WTC11 (cell line): Measurements from ENCODE around the gene LRFN2. TPM values are rescaled to one million over a fixed set of nuclear protein-coding genes. Genes with fewer than 3 reads are reported as not detected.

ENCODE experiments used
- ATAC-seq: fragments of 200-7000 bp; cut with Tn5 transposase; 2 replicates; pipeline ENCODE4 v1.10.0; 2021; ENCODE audit warnings: mild to moderate bottlenecking, moderate library complexity
- CTCF ChIA-PET: fragments of 300-600 bp; sonication (Branson Sonifier 250); formaldehyde crosslinking; loops from one replicate; lab custom pipeline; 2021; ENCODE audit warnings: antibody characterized with exemption; lab: Charles Lee
- POLR2A ChIA-PET: fragments of 350-600 bp; sonication (Branson Sonifier 250); formaldehyde crosslinking; loops from one replicate; lab custom pipeline; 2021; ENCODE audit warnings: antibody characterized with exemption; lab: Charles Lee
- DNase-seq: peaks from one replicate; pipeline ENCODE4 v3.0.0; 2021; ENCODE audit warnings: low spot score
- H3K27ac Mint-ChIP-seq: 2 replicates; pipeline ENCODE4 v1.8.0; 2021; ENCODE audit warnings: mixed read lengths
- H3K27me3 Mint-ChIP-seq: 2 replicates; pipeline ENCODE4 v1.8.0; 2021; ENCODE audit warnings: low read depth, mild to moderate bottlenecking, moderate library complexity, mixed read lengths
- H3K36me3 Mint-ChIP-seq: 2 replicates; pipeline ENCODE4 v1.8.0; 2021; ENCODE audit warnings: mixed read lengths
- H3K4me1 Mint-ChIP-seq: 2 replicates; pipeline ENCODE4 v1.8.0; 2022; ENCODE audit warnings: mixed read lengths
- H3K4me3 Mint-ChIP-seq: 2 replicates; pipeline ENCODE4 v1.8.0; 2021; ENCODE audit warnings: mild to moderate bottlenecking, moderate library complexity, mixed read lengths
- H3K9me3 Mint-ChIP-seq: 2 replicates; pipeline ENCODE4 v1.8.0; 2021; ENCODE audit warnings: mixed read lengths
- CREM ChIP-seq: sonication (generic); formaldehyde crosslinking; IDR thresholded peaks from 2 replicates; pipeline ENCODE4 v1.8.1; 2022; ENCODE audit warnings: mild to moderate bottlenecking, missing genetic modification reagents, moderate library complexity
- EMX1 ChIP-seq: fragments of 250-450 bp; sonication (Bioruptor Pico); IDR thresholded peaks from 2 replicates; pipeline ENCODE4 v1.8.0; 2021; ENCODE audit warnings: mild to moderate bottlenecking
- ESRRA ChIP-seq: sonication (generic); formaldehyde crosslinking; IDR thresholded peaks from 2 replicates; pipeline ENCODE4 v1.8.1; 2022; ENCODE audit warnings: mild to moderate bottlenecking, missing genetic modification reagents, borderline replicate concordance
- ETV6 ChIP-seq: sonication (generic); formaldehyde crosslinking; IDR thresholded peaks from 2 replicates; pipeline ENCODE4 v1.8.1; 2022; ENCODE audit warnings: mild to moderate bottlenecking, missing genetic modification reagents
- FOXK1 ChIP-seq: sonication (generic); formaldehyde crosslinking; IDR thresholded peaks from 2 replicates; pipeline ENCODE4 v1.8.0; 2022; ENCODE audit warnings: mild to moderate bottlenecking, moderate library complexity, missing genetic modification reagents
- JAZF1 ChIP-seq: fragments of 250-450 bp; sonication (Bioruptor Pico); IDR thresholded peaks from 2 replicates; pipeline ENCODE4 v1.9.0; 2021; ENCODE audit warnings: moderate library complexity, mild to moderate bottlenecking, inconsistent platforms
- MXD4 ChIP-seq: fragments of 250-450 bp; sonication (Bioruptor Pico); IDR thresholded peaks from 2 replicates; pipeline ENCODE4 v1.8.0; 2021; ENCODE audit warnings: mild to moderate bottlenecking, moderate library complexity, borderline replicate concordance
- NFATC4 ChIP-seq: fragments of 250-450 bp; sonication (Bioruptor Pico); IDR thresholded peaks from 2 replicates; pipeline ENCODE4 v1.9.0; 2021; ENCODE audit warnings: mild to moderate bottlenecking
- NR1H2 ChIP-seq: sonication (generic); formaldehyde crosslinking; IDR thresholded peaks from 2 replicates; pipeline ENCODE4 v1.9.0; 2021; ENCODE audit warnings: mild to moderate bottlenecking, moderate library complexity, missing genetic modification reagents
- OVOL2 ChIP-seq: fragments of 250-450 bp; sonication (Bioruptor Pico); IDR thresholded peaks from 2 replicates; pipeline ENCODE4 v1.9.0; 2021; ENCODE audit warnings: mild to moderate bottlenecking, borderline replicate concordance
- SMAD3 ChIP-seq: sonication (generic); formaldehyde crosslinking; IDR thresholded peaks from 2 replicates; pipeline ENCODE4 v1.8.0; 2022; ENCODE audit warnings: missing genetic modification reagents, mild to moderate bottlenecking, borderline replicate concordance
- TCF7 ChIP-seq: sonication (generic); formaldehyde crosslinking; IDR thresholded peaks from 2 replicates; pipeline ENCODE4 v1.8.0; 2022; ENCODE audit warnings: mild to moderate bottlenecking, low read depth, missing genetic modification reagents, moderate library complexity
- TEAD1 ChIP-seq: sonication (generic); formaldehyde crosslinking; IDR thresholded peaks from 2 replicates; pipeline ENCODE4 v1.8.0; 2022; ENCODE audit warnings: mild to moderate bottlenecking, missing genetic modification reagents
- ZNF396 ChIP-seq: fragments of 250-450 bp; sonication (Bioruptor Pico); IDR thresholded peaks from 2 replicates; pipeline ENCODE4 v1.8.0; 2021; ENCODE audit warnings: mild to moderate bottlenecking, moderate library complexity, borderline replicate concordance
- ZNF416 ChIP-seq: fragments of 250-450 bp; sonication (Bioruptor Pico); IDR thresholded peaks from 2 replicates; pipeline ENCODE4 v1.9.0; 2021; ENCODE audit warnings: mild to moderate bottlenecking, inconsistent platforms
- ZNF671 ChIP-seq: fragments of 250-450 bp; sonication (Bioruptor Pico); IDR thresholded peaks from 2 replicates; pipeline ENCODE4 v1.8.0; 2021; ENCODE audit warnings: mild to moderate bottlenecking
- total RNA-seq: library from RNA; stranded (reverse); gene quantifications from 3 replicates; pipeline ENCODE4 v1.2.3, GENCODE V29; 2021
- TF ChIP-seq, protein P1 (sequence below): sonication (generic); formaldehyde crosslinking; IDR thresholded peaks from 2 replicates; pipeline ENCODE4 v1.8.1; 2022; ENCODE audit warnings: missing genetic modification reagents, borderline replicate concordance
- TF ChIP-seq, protein P2 (sequence below): sonication (generic); formaldehyde crosslinking; IDR thresholded peaks from 2 replicates; pipeline ENCODE4 v1.8.0; 2022; ENCODE audit warnings: mild to moderate bottlenecking, missing genetic modification reagents
- TF ChIP-seq, protein P3 (sequence below): sonication (generic); formaldehyde crosslinking; conservative IDR thresholded peaks from 2 replicates; pipeline ENCODE4 v1.8.1; 2023; ENCODE audit warnings: mild to moderate bottlenecking, low read depth, missing genetic modification reagents, moderate library complexity
- TF ChIP-seq, protein P4 (sequence below): sonication (generic); formaldehyde crosslinking; IDR thresholded peaks from 2 replicates; pipeline ENCODE4 v1.8.1; 2022; ENCODE audit warnings: low read depth, missing genetic modification reagents, borderline replicate concordance
- TF ChIP-seq, protein P5 (sequence below): sonication (generic); formaldehyde crosslinking; IDR thresholded peaks from 2 replicates; pipeline ENCODE4 v1.8.1; 2022; ENCODE audit warnings: mild to moderate bottlenecking, moderate library complexity, missing genetic modification reagents
- TF ChIP-seq, protein P6 (sequence below): fragments of 250-450 bp; sonication (Bioruptor Pico); IDR thresholded peaks from 2 replicates; pipeline ENCODE4 v1.9.0; 2021; ENCODE audit warnings: mild to moderate bottlenecking

LRFN2 gene
- total RNA-seq, 1 experiment from 2014 or later, result 1.6 TPM

DNA sequence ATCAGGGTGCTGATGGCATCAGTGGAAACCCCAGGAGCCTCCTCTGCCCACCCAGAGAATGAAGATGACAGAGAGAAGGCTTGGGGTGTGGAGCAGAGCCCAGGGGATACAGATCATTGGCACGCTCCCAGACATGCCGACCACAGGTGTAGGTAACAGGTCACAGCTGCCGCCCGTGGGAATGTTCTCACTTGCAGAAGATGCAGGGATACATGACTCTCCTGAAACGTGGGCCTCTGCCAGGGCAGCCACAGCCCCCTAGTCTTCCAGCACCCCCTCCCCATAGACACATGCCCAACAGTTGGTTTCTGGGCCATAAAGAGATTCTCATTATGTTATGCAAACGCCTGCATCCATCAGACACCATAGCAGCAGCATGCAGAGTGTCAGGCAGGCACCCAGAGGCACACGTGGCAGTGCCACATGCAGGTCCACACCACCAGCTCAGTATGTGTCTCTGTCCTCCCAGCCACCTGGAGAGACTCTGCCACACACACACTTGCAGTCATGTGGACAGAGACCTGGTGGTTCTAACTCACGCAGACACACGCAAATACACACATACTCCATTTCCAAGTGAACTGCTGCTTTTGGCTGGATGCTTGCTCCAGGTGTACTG, 45.5 kb downstream of the LRFN2 start:
- Mint-ChIP-seq H3K27ac (no peak overlapping the region), H3K27me3 (no peaks in the 10 kb centered on the region; the same call in 1 of the 2 replicates), H3K4me3 (no peak overlapping the region), H3K36me3 (no peaks in the 10 kb centered on the region), H3K9me3 (no peaks in the 10 kb centered on the region), H3K4me1 (peaks cover 70% of the 10 kb centered on the region)
- CTCF ChIA-PET, result interaction anchor here (0.8 to 2.0 kb wide), 5 partner anchors 10 to 213 kb away, joined by 3 to 5 read pairs (median 4); no protein-coding TSS in a partner anchor
- no peak for DNase-seq
- POLR2A ChIA-PET, result no interaction called here
- ATAC-seq, result no peak
- TF ChIP-seq ZNF671 (CRISPR knock-in tag) (no peak), OVOL2 (CRISPR knock-in tag) (no peak), NFATC4 (no peak), ZNF396 (CRISPR knock-in tag) (no peak), CREM (CRISPR knock-in tag) (no peak), JAZF1 (CRISPR knock-in tag) (no peak), TEAD1 (no peak), NR1H2 (CRISPR knock-in tag) (no peak)
- TF ChIP-seq, protein P1, sequence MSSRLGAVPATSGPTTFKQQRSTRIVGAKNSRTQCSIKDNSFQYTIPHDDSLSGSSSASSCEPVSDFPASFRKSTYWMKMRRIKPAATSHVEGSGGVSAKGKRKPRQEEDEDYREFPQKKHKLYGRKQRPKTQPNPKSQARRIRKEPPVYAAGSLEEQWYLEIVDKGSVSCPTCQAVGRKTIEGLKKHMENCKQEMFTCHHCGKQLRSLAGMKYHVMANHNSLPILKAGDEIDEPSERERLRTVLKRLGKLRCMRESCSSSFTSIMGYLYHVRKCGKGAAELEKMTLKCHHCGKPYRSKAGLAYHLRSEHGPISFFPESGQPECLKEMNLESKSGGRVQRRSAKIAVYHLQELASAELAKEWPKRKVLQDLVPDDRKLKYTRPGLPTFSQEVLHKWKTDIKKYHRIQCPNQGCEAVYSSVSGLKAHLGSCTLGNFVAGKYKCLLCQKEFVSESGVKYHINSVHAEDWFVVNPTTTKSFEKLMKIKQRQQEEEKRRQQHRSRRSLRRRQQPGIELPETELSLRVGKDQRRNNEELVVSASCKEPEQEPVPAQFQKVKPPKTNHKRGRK (CRISPR knock-in tag), result no peak
- TF ChIP-seq, protein P2, sequence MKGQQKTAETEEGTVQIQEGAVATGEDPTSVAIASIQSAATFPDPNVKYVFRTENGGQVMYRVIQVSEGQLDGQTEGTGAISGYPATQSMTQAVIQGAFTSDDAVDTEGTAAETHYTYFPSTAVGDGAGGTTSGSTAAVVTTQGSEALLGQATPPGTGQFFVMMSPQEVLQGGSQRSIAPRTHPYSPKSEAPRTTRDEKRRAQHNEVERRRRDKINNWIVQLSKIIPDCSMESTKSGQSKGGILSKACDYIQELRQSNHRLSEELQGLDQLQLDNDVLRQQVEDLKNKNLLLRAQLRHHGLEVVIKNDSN, result no peak

DNA sequence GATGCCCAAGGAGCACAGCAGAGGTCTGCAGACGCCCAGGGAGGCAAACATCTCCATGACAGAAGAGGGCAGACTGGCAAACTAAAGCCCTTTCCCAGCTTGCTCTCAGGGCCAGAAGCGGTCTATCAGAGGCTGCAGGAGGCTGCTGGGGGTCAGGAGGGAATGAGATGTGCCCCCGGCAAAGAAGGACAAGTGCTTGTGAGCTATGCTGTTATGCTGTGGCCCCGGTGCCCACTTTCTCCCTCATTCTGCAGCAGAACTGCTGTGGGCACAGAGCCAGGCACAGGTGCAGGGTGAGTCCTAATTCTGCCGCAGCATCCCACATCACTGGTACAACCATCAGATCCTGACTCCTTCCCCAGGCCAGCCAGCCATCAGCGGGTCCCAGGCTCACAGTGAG, 46.4 kb downstream of the LRFN2 start:
- H3K27ac Mint-ChIP-seq, result no peak overlapping the region
- ChIA-PET POLR2A (no interaction called here), CTCF (interaction anchor here (0.8 to 1.4 kb wide), 2 partner anchors 12 to 210 kb away, joined by 3 to 4 read pairs; no protein-coding TSS in a partner anchor)
- TF ChIP-seq ESRRA (CRISPR knock-in tag), result no peak
- TF ChIP-seq FOXK1 (CRISPR knock-in tag), result no peak
- TF ChIP-seq TCF7 (CRISPR knock-in tag), result no peak
- TF ChIP-seq, protein P3, sequence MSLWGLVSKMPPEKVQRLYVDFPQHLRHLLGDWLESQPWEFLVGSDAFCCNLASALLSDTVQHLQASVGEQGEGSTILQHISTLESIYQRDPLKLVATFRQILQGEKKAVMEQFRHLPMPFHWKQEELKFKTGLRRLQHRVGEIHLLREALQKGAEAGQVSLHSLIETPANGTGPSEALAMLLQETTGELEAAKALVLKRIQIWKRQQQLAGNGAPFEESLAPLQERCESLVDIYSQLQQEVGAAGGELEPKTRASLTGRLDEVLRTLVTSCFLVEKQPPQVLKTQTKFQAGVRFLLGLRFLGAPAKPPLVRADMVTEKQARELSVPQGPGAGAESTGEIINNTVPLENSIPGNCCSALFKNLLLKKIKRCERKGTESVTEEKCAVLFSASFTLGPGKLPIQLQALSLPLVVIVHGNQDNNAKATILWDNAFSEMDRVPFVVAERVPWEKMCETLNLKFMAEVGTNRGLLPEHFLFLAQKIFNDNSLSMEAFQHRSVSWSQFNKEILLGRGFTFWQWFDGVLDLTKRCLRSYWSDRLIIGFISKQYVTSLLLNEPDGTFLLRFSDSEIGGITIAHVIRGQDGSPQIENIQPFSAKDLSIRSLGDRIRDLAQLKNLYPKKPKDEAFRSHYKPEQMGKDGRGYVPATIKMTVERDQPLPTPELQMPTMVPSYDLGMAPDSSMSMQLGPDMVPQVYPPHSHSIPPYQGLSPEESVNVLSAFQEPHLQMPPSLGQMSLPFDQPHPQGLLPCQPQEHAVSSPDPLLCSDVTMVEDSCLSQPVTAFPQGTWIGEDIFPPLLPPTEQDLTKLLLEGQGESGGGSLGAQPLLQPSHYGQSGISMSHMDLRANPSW (CRISPR knock-in tag), result no peak
- TF ChIP-seq, protein P4, sequence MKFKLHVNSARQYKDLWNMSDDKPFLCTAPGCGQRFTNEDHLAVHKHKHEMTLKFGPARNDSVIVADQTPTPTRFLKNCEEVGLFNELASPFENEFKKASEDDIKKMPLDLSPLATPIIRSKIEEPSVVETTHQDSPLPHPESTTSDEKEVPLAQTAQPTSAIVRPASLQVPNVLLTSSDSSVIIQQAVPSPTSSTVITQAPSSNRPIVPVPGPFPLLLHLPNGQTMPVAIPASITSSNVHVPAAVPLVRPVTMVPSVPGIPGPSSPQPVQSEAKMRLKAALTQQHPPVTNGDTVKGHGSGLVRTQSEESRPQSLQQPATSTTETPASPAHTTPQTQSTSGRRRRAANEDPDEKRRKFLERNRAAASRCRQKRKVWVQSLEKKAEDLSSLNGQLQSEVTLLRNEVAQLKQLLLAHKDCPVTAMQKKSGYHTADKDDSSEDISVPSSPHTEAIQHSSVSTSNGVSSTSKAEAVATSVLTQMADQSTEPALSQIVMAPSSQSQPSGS (CRISPR knock-in tag), result no peak
- TF ChIP-seq ETV6 (CRISPR knock-in tag), result no peak
- no peak for TF ChIP-seq EMX1 (CRISPR knock-in tag)
- TF ChIP-seq SMAD3 (CRISPR knock-in tag), result no peak
- TF ChIP-seq, protein P5, sequence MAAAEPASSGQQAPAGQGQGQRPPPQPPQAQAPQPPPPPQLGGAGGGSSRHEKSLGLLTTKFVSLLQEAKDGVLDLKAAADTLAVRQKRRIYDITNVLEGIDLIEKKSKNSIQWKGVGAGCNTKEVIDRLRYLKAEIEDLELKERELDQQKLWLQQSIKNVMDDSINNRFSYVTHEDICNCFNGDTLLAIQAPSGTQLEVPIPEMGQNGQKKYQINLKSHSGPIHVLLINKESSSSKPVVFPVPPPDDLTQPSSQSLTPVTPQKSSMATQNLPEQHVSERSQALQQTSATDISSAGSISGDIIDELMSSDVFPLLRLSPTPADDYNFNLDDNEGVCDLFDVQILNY (CRISPR knock-in tag), result no peak
- TF ChIP-seq MXD4 (CRISPR knock-in tag), result no peak
- TF ChIP-seq, protein P6, sequence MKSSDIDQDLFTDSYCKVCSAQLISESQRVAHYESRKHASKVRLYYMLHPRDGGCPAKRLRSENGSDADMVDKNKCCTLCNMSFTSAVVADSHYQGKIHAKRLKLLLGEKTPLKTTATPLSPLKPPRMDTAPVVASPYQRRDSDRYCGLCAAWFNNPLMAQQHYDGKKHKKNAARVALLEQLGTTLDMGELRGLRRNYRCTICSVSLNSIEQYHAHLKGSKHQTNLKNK (CRISPR knock-in tag), result no peak
- TF ChIP-seq, protein P2, result no peak
- TF ChIP-seq ZNF416 (CRISPR knock-in tag), result no peak
- H3K9me3 Mint-ChIP-seq, result no peaks in the 10 kb centered on the region
- DNase-seq, result no peak
- peaks cover 62% of the 10 kb centered on the region for H3K4me1 Mint-ChIP-seq
- no peaks in the 10 kb centered on the region for H3K36me3 Mint-ChIP-seq
- ATAC-seq, result no peak
- H3K27me3 Mint-ChIP-seq, result no peaks in the 10 kb centered on the region; the same call in 1 of the 2 replicates
- H3K4me3 Mint-ChIP-seq, result no peak overlapping the region
